Embryonic facial prominence (tissue), 1 donor: ENCODE data around the gene DESI2.

Source experiments
- DNase-seq: peaks from one replicate; pipeline ENCODE4 v3.0.0-alpha.2; 2016; ENCODE audit errors: extremely low spot score

DESI2 gene

GRCh38 chr1:244751271-244751895 is 98.5 kb downstream of the DESI2 start:
- DNase-seq = no peak

GRCh38 chr1:244755673-244756072 is 102.7 kb downstream of the DESI2 start:
- no peak for DNase-seq

GRCh38 chr1:244757091-244757939 is 104.4 kb downstream of the DESI2 start:
- DNase-seq = no peak
